Ishikawa (cell line): ENCODE results near the gene C3orf33.
A peak's percentile ranks its signal among the peaks of the same experiment; 100 is the strongest.

Experiments
- CEBPB ChIP-seq: IDR thresholded peaks from 2 replicates; pipeline ENCODE4 v1.6.1; 2012
- CREB1 ChIP-seq: IDR thresholded peaks from 2 replicates; pipeline ENCODE4 v1.6.1; 2012; ENCODE audit warnings: low read depth
- EGR1 ChIP-seq: IDR thresholded peaks from 2 replicates; pipeline ENCODE4 v1.6.1; 2012
- EP300 ChIP-seq: IDR thresholded peaks from 2 replicates; pipeline ENCODE4 v1.6.1; 2012; ENCODE audit warnings: borderline replicate concordance
- FOXM1 ChIP-seq: IDR thresholded peaks from 2 replicates; pipeline ENCODE4 v1.6.1; 2012; ENCODE audit warnings: low read depth, borderline replicate concordance
- MAX ChIP-seq: IDR thresholded peaks from 2 replicates; pipeline ENCODE4 v1.6.1; 2012
- NFIC ChIP-seq: IDR thresholded peaks from 2 replicates; pipeline ENCODE4 v1.6.1; 2012
- RAD21 ChIP-seq: IDR thresholded peaks from 2 replicates; pipeline ENCODE4 v1.6.1; 2012; ENCODE audit warnings: low read depth
- TAF1 ChIP-seq: IDR thresholded peaks from 2 replicates; pipeline ENCODE4 v1.6.1; 2012; ENCODE audit warnings: low read depth, mild to moderate bottlenecking
- TCF12 ChIP-seq: IDR thresholded peaks from 2 replicates; pipeline ENCODE4 v1.6.1; 2012; ENCODE audit warnings: low read depth
- TEAD4 ChIP-seq: IDR thresholded peaks from 2 replicates; pipeline ENCODE4 v1.6.1; 2012
- YY1 ChIP-seq: IDR thresholded peaks from 2 replicates; pipeline ENCODE4 v1.6.1; 2012; ENCODE audit warnings: low read depth
- ZBTB7A ChIP-seq: IDR thresholded peaks from 2 replicates; pipeline ENCODE4 v1.6.1; 2012; ENCODE audit warnings: low read depth
- TF ChIP-seq, protein P1 (sequence below): IDR thresholded peaks from 2 replicates; pipeline ENCODE4 v1.6.1; 2012; ENCODE audit warnings: low read depth, mild to moderate bottlenecking
- TF ChIP-seq, protein P2 (sequence below): IDR thresholded peaks from 2 replicates; pipeline ENCODE4 v1.6.1; 2012

The C3orf33 gene

DNA sequence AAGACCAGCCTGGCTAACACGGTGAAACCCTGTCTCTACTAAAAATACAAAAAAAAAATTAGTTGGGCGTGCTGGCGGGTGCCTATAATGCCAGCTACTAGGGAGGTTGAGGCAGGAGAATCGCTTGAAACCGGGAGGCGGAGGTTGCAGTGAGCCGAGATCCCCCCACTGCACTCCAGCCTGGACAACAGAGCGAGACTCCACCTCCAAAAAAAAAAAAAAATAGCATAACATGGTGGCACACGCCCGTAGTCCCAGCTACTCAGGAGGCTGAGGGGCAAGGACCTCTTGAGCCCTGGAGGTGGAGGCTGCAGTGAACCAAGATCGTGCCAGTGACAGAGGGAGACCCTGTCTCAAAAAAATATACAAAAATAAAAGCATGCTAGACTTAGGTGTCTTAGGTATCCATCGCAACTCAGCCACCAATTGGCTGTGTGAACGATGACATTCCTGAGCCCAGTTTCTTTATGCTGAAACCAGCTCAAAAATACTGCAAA lies 67.5 kb downstream of the C3orf33 start:
- TF ChIP-seq, protein P1, sequence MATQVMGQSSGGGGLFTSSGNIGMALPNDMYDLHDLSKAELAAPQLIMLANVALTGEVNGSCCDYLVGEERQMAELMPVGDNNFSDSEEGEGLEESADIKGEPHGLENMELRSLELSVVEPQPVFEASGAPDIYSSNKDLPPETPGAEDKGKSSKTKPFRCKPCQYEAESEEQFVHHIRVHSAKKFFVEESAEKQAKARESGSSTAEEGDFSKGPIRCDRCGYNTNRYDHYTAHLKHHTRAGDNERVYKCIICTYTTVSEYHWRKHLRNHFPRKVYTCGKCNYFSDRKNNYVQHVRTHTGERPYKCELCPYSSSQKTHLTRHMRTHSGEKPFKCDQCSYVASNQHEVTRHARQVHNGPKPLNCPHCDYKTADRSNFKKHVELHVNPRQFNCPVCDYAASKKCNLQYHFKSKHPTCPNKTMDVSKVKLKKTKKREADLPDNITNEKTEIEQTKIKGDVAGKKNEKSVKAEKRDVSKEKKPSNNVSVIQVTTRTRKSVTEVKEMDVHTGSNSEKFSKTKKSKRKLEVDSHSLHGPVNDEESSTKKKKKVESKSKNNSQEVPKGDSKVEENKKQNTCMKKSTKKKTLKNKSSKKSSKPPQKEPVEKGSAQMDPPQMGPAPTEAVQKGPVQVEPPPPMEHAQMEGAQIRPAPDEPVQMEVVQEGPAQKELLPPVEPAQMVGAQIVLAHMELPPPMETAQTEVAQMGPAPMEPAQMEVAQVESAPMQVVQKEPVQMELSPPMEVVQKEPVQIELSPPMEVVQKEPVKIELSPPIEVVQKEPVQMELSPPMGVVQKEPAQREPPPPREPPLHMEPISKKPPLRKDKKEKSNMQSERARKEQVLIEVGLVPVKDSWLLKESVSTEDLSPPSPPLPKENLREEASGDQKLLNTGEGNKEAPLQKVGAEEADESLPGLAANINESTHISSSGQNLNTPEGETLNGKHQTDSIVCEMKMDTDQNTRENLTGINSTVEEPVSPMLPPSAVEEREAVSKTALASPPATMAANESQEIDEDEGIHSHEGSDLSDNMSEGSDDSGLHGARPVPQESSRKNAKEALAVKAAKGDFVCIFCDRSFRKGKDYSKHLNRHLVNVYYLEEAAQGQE = no peak
- TF ChIP-seq TCF12 (no peak), ZBTB7A (no peak), EGR1 (no peak), TAF1 (no peak), FOXM1 (no peak), EP300 (no peak), YY1 (no peak), CEBPB (no peak), RAD21 (no peak), CREB1 (no peak), MAX (no peak), TEAD4 (no peak), NFIC (no peak)
- TF ChIP-seq, protein P2, sequence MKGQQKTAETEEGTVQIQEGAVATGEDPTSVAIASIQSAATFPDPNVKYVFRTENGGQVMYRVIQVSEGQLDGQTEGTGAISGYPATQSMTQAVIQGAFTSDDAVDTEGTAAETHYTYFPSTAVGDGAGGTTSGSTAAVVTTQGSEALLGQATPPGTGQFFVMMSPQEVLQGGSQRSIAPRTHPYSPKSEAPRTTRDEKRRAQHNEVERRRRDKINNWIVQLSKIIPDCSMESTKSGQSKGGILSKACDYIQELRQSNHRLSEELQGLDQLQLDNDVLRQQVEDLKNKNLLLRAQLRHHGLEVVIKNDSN = no peak

- TF ChIP-seq CEBPB (no peak), EGR1 (no peak), RAD21 (no peak), FOXM1 (no peak), TCF12 (no peak), NFIC (no peak), YY1 (no peak)
- TF ChIP-seq, protein P2 = no peak
Measured at GRCh38 chr3:155737844-155738460, 68.1 kb downstream of the C3orf33 start.

- TF ChIP-seq CREB1 = no peak
- no peak for TF ChIP-seq FOXM1
- TF ChIP-seq TEAD4 = no peak
- TF ChIP-seq, protein P2 = no peak
- TF ChIP-seq CEBPB = no peak
- no peak for TF ChIP-seq EGR1
- no peak for TF ChIP-seq YY1
- no peak for TF ChIP-seq NFIC
- no peak for TF ChIP-seq TCF12
- no peak for TF ChIP-seq RAD21
Measured at GRCh38 chr3:155736381-155736780, 69.7 kb downstream of the C3orf33 start.

DNA sequence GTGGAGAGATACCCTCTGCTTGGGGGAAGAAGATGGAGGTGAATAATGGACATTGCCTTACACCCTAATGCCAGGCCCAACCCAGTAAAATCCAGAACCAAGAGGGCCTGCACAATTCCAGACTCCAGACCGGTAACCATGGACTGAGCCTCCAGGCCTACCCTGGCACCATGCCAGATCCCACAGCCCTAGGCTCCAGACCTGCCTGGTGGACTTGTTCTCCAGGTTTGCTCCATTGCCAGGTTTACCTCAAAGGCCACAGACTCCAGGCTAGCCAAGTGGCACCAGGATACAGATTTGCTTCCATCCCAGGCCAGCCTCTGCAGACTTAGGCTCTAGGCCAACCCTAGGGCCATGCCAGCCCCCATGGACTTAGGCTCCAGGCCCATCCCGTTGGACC lies 75.2 kb downstream of the C3orf33 start:
- no peak for TF ChIP-seq MAX
- peak; percentile 78 for TF ChIP-seq NFIC

DNA sequence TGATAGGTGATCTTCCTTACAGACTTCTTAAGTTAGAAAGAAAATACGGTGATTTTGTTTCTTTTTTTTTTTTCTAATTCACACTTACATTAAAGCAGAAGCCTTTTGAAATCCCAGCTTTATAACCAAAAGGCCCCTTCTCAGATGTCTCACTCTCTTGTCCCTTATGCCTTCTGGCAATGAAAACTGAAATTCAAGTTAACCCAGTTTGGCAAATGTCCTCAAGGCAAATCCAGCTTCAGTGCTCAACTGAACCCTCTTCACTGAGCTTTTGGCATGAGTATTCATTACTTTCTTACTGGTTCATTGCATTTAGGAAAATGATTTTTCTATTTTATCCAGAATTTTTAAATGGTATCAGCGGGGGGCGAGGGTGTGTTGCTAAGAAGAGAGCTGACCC lies 78.2 kb downstream of the C3orf33 start:
- TF ChIP-seq MAX = no peak

DNA sequence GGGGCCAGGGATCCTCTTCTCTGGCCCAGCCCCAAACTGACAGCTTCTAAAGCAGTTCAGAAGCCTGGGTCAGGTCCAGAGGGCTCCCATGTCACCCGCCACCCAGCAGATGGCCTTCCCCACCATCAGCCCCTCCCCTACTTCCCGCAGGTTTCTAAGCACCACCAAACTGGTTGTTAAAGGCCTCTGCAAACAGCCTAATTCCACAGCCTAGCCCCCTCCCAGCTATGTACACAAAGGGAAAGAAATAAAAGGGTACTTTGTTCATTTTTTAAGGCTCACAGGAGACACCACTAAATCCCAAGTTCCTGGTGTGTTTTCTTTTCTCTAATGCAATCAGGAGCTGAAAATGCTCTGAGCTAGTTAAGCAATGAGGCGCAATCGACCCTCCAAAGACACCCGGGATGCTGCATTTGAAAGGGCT lies 91.8 kb downstream of the C3orf33 start:
- TF ChIP-seq NFIC = no peak
- no peak for TF ChIP-seq FOXM1
- TF ChIP-seq, protein P1 = no peak
- TF ChIP-seq EP300 = no peak
- no peak for TF ChIP-seq YY1
- TF ChIP-seq MAX = no peak
- TF ChIP-seq TEAD4 = no peak
- TF ChIP-seq, protein P2 = no peak
- TF ChIP-seq CEBPB = no peak
- TF ChIP-seq ZBTB7A = no peak
- no peak for TF ChIP-seq EGR1
- TF ChIP-seq TAF1 = no peak
- no peak for TF ChIP-seq CREB1
- TF ChIP-seq RAD21 = no peak
- TF ChIP-seq TCF12 = no peak
